K562 (cell line): ENCODE results near the gene SBF1. TPM values are rescaled to one million over a fixed set of nuclear protein-coding genes. Genes with fewer than 3 reads are reported as not detected.

Experiments
- ATAC-seq: fragments of 200-7000 bp; cut with Tn5 transposase; 3 replicates; pipeline ENCODE4 v1.9.1; 2020; ENCODE audit warnings: moderate library complexity
- BruUV-seq: library from RNA; stranded (reverse); fragments of 400-500 nt; replicated peaks from 2 replicates; lab custom pipeline; 2021; lab: Mats Ljungman, UMichigan
- CTCF ChIA-PET: fragments of 300-600 bp; formaldehyde crosslinking; extraction: SDS; loops from one replicate; lab custom pipeline; 2021; ENCODE audit warnings: low intra/inter-chr PET ratio; lab: Yijun Ruan, JAX
- POLR2A ChIA-PET: fragments of 300-600, 350-650 bp; sonication (Branson Sonifier 250); formaldehyde crosslinking; extraction: SDS; loops from one replicate; lab custom pipeline; 2021; ENCODE audit warnings: antibody characterized with exemption, inconsistent platforms; lab: Yijun Ruan, JAX
- DNase-seq, 4 experiments: peaks; one replicate each; pipeline versions ENCODE4 v3.0.0 to v3.0.0-alpha.2; 2011 to 2018; ENCODE audit warnings: low spot score in 3 of 4, mixed read lengths in 3 of 4; ENCODE audit errors: extremely low read depth in 1 of 4
- FAIRE-seq: peaks from 2 replicates; lab custom pipeline; 2011; peaks lifted over from hg19 to GRCh38; lab: Jason Lieb, UNC
- H2AFZ ChIP-seq: 2 replicates; pipeline ENCODE4 v1.6.0; 2011; ENCODE audit warnings: low read depth, low read length, control low read depth, inconsistent platforms
- H3K27ac ChIP-seq: fragments of 200-600 bp; 3 replicates; pipeline ENCODE4 v1.8.0; 2011; ENCODE audit warnings: low read depth, mild to moderate bottlenecking, control low read depth, inconsistent platforms, low read length, moderate library complexity, mixed read lengths; ENCODE audit errors: extremely low read depth
- H3K27me3 ChIP-seq, 2 experiments: fragments of 300-600 bp in 1 of 2; 2 replicates in 1 of 2; 3 replicates in 1 of 2; pipeline versions ENCODE4 v1.6.0 to v1.8.0; 2011; ENCODE audit warnings: inconsistent platforms in 2 of 2, low read length in 2 of 2, mild to moderate bottlenecking in 1 of 2, mixed read lengths in 1 of 2, moderate library complexity in 1 of 2; ENCODE audit not compliant: control insufficient read depth in 2 of 2, insufficient read depth in 2 of 2
- H3K36me3 ChIP-seq: fragments of 300-600 bp; 3 replicates; pipeline ENCODE4 v1.8.0; 2011; ENCODE audit warnings: mild to moderate bottlenecking, low read length, inconsistent platforms; ENCODE audit not compliant: control insufficient read depth, insufficient read depth
- H3K4me1 ChIP-seq, 2 experiments: fragments of 200-600 bp in 1 of 2; replicated peaks in 1 of 2; 2 replicates in 1 of 2; 3 replicates in 1 of 2; pipeline versions ENCODE4 v1.5.1 to v1.8.0; 2011; ENCODE audit warnings: inconsistent platforms in 2 of 2, low read length in 2 of 2, mild to moderate bottlenecking in 1 of 2, mixed read lengths in 1 of 2, moderate library complexity in 1 of 2; ENCODE audit not compliant: control insufficient read depth in 2 of 2, insufficient read depth in 2 of 2
- H3K4me2 ChIP-seq: 2 replicates; pipeline ENCODE4 v1.6.1; 2011; ENCODE audit warnings: low read length, control low read depth, inconsistent platforms, mixed read lengths; ENCODE audit not compliant: insufficient read depth
- H3K4me3 ChIP-seq: fragments of 200-600 bp; sonication (generic), shearing (Covaris generic); 2 replicates; pipeline ENCODE4 v1.5.1; 2016; ENCODE audit warnings: control low read depth, inconsistent platforms
- H3K79me2 ChIP-seq: fragments of 200-600 bp; 3 replicates; pipeline ENCODE4 v1.8.0; 2011; ENCODE audit warnings: low read length, inconsistent platforms; ENCODE audit not compliant: control insufficient read depth, insufficient read depth
- H3K9ac ChIP-seq, 2 experiments: 2 replicates each; pipeline versions ENCODE4 v1.6.0 to v1.6.1; 2011; ENCODE audit warnings: low read depth in 2 of 2, low read length in 2 of 2, control low read depth in 1 of 2, inconsistent platforms in 1 of 2, mild to moderate bottlenecking in 1 of 2, mixed read lengths in 1 of 2; ENCODE audit not compliant: insufficient read depth in 1 of 2
- H3K9me1 ChIP-seq: one replicate; pipeline ENCODE4 v1.6.0; 2011; ENCODE audit warnings: inconsistent platforms, mild to moderate bottlenecking, low read length, moderate library complexity; ENCODE audit not compliant: control insufficient read depth, insufficient read depth
- H3K9me3 ChIP-seq: replicated peaks from 2 replicates; pipeline ENCODE4 v1.5.1; 2011; ENCODE audit warnings: low read depth, low read length, inconsistent platforms; ENCODE audit not compliant: control insufficient read depth, insufficient read depth
- H4K20me1 ChIP-seq: replicated peaks from 2 replicates; pipeline ENCODE4 v1.6.1; 2011; ENCODE audit warnings: low read length, inconsistent platforms, mixed read lengths; ENCODE audit not compliant: control insufficient read depth, insufficient read depth
- HMGN3 ChIP-seq: IDR thresholded peaks from 2 replicates; pipeline ENCODE4 v1.6.1; 2011; ENCODE audit warnings: borderline replicate concordance, low read depth, mild to moderate bottlenecking, mixed read lengths, low read length; ENCODE audit not compliant: insufficient read length; ENCODE audit errors: extremely low read depth
- ID3 ChIP-seq, 2 experiments: fragments of 250-450 bp in 1 of 2; fragments of 450-650 bp in 1 of 2; sonication (Bioruptor Pico) in 1 of 2; IDR thresholded peaks; 2 replicates each; pipeline versions ENCODE4 v1.6.1 to v1.8.0; 2016 to 2021; ENCODE audit warnings: mild to moderate bottlenecking in 2 of 2, moderate library complexity in 2 of 2, missing compliant biosample characterization in 1 of 2, missing genetic modification characterization in 1 of 2
- MIER1 ChIP-seq: fragments of 450-650 bp; IDR thresholded peaks from 2 replicates; pipeline ENCODE4 v1.6.1; 2016; ENCODE audit warnings: antibody characterized with exemption, mild to moderate bottlenecking, low read depth
- MXD1 ChIP-seq: fragments of 250-450 bp; sonication (Bioruptor Pico); IDR thresholded peaks from 2 replicates; pipeline ENCODE4 v1.8.0; 2021; ENCODE audit warnings: borderline replicate concordance, mild to moderate bottlenecking, moderate library complexity; ENCODE audit not compliant: poor library complexity, severe bottlenecking
- NKRF ChIP-seq: fragments of 450-650 bp; IDR thresholded peaks from 2 replicates; pipeline ENCODE4 v1.6.1; 2016; ENCODE audit warnings: borderline replicate concordance
- NR2C1 ChIP-seq, 2 experiments: fragments of 450-650 bp; IDR thresholded peaks; 2 replicates each; pipeline ENCODE4 v1.6.1; 2017; ENCODE audit warnings: mild to moderate bottlenecking in 2 of 2, antibody characterized with exemption in 1 of 2, inconsistent platforms in 1 of 2, missing compliant biosample characterization in 1 of 2, missing genetic modification characterization in 1 of 2
- PCBP2 ChIP-seq: fragments of 200-400 bp; formaldehyde crosslinking; IDR thresholded peaks from 2 replicates; pipeline ENCODE4 v1.6.1; 2018; ENCODE audit warnings: low read length, low read depth, mild to moderate bottlenecking, moderate library complexity; ENCODE audit not compliant: poor library complexity, severe bottlenecking
- POLR2H ChIP-seq: IDR thresholded peaks from 2 replicates; pipeline ENCODE4 v1.6.1; 2016; ENCODE audit warnings: missing genetic modification characterization, low read depth, mild to moderate bottlenecking, control low read depth, missing compliant biosample characterization, moderate library complexity
- UBTF ChIP-seq, 2 experiments: IDR thresholded peaks; 2 replicates each; pipeline ENCODE4 v1.6.1; 2012; ENCODE audit warnings: improper control_type of control experiment in 2 of 2, low read depth in 2 of 2, low read length in 2 of 2, borderline replicate concordance in 1 of 2
- ZKSCAN1 ChIP-seq: fragments of 150-350 bp; IDR thresholded peaks from 2 replicates; pipeline ENCODE4 v1.6.1; 2016; ENCODE audit warnings: low read depth, low read length
- ZNF830 ChIP-seq: fragments of 250-450 bp; sonication (Bioruptor Pico); IDR thresholded peaks from 2 replicates; pipeline ENCODE4 v1.5.0; 2021; ENCODE audit warnings: mild to moderate bottlenecking
- WGBS: fragments of 100-300 bp; shearing (Covaris generic); methylation state at CpG from one replicate; pipeline ENCODE4 v1.1.6; 2016; ENCODE audit warnings: low coverage, mixed read lengths; ENCODE audit not compliant: insufficient coverage; ENCODE audit errors: missing lambda C conversion rate; 5-methylcytosine and 5-hydroxymethylcytosine counted together
- in situ Hi-C: fragments of 300-500 bp; cut with MboI; formaldehyde crosslinking; loops from 4 replicates; pipeline ENCODE4 v1.15.0; 2018; ENCODE audit warnings: inconsistent platforms, mixed read lengths
- intact Hi-C: fragments of 100-400 bp; cut with micrococcal nuclease; formaldehyde crosslinking; loops from 2 replicates; pipeline ENCODE4 v1.14.2; 2022
- polyA plus RNA-seq, 8 experiments: library from polyadenylated mRNA; depleted of rRNA in 4 of 8; stranded (reverse) in 5 of 8; unstranded in 3 of 8; fragments of >200 nt; fragmentation: Nextera tagmentation in 2 of 8; fragmentation: Illumina TruSeq in 1 of 8; extraction: Ambion mirVana in 2 of 8; extraction: Trizol in 1 of 8; gene quantifications; 2 replicates each; pipeline versions ENCODE4 v1.2.1 to v1.2.3, GENCODE V29; 2011 to 2014; ENCODE audit warnings: inconsistent platforms in 1 of 8, missing spikeins in 1 of 8
- total RNA-seq, 7 experiments: library from RNA; depleted of rRNA in 6 of 7; stranded (reverse); fragments of >200 nt in 6 of 7; fragmentation: Illumina TruSeq in 2 of 7; extraction: Trizol in 2 of 7; gene quantifications; 2 replicates each; pipeline versions ENCODE4 v1.2.1 to v1.2.3, GENCODE V29; 2011 to 2021; ENCODE audit warnings: low replicate concordance in 1 of 7

The SBF1 gene
- total and polyA plus RNA-seq, 9 of the 15 experiments (the other 6 are each of a cell fraction or from before 2014, with no cell fraction given), result 0.44 to 50.4 (median 11.4) TPM

GRCh38 chr22:50422046-50422445 lies 52.8 kb downstream of the SBF1 start:
- peaks cover 73% of the 10 kb centered on the region; the same call in 2 of the 3 replicates for H3K36me3 ChIP-seq
- TF ChIP-seq ZKSCAN1 (no peak), ID3 (CRISPR knock-in tag; IDR thresholded peaks at IDR 0.05) (no peak), ID3 (tag; IDR thresholded peaks at IDR 0.05) (no peak), HMGN3 (no peak), MXD1 (CRISPR knock-in tag) (no peak), POLR2H (tag) (no peak), NKRF (no peak), UBTF (IDR thresholded peaks at IDR 0.05; ENCODE audit: borderline replicate concordance in 1 of 2, low read depth in 2 of 2, low read length in 2 of 2) (no peak), PCBP2 (no peak), MIER1 (no peak), NR2C1 (IDR thresholded peaks at IDR 0.05) (no peak), NR2C1 (tag; IDR thresholded peaks at IDR 0.05) (no peak), ZNF830 (CRISPR knock-in tag) (no peak)

More at GRCh38 chr22:50422046-50422445, 52.8 kb downstream of the SBF1 start:
- H3K27ac ChIP-seq, result no peak overlapping the region
- H4K20me1 ChIP-seq, result no peaks in the 10 kb centered on the region; the same call in 1 of the 2 replicates
- H2AFZ ChIP-seq, result no peak overlapping the region
- H3K9me1 ChIP-seq, result no peaks in the 10 kb centered on the region
- no peak overlapping the region for H3K4me2 ChIP-seq
- no peak for FAIRE-seq
- POLR2A ChIA-PET, result interaction anchor here (1.1 kb wide), 1 partner anchor 14 kb away, joined by 5 read pairs; no protein-coding TSS in a partner anchor
- no peaks in the 10 kb centered on the region for H3K9me3 ChIP-seq
- H3K79me2 ChIP-seq, result no peaks in the 10 kb centered on the region
- peaks cover 0 to 6% of the 10 kb centered on the region in 2 experiments; a peak in 2 of 5 replicates for H3K4me1 ChIP-seq
- H3K4me3 ChIP-seq, result no peak overlapping the region
- WGBS, result 97% methylated on average over 13 of the region's 14 CpGs
- DNase-seq, result no peak
- H3K9ac ChIP-seq, result no peak overlapping the region
- H3K27me3 ChIP-seq, result no peaks in the 10 kb centered on the region
- intact Hi-C loops, result no loop called here
- in situ Hi-C loops, result no loop called here
- ATAC-seq, result no peak
- CTCF ChIA-PET, result no interaction called here
- BruUV-seq, result no TSS peak
